ENCODE data around the gene CCDC149.

DNA sequence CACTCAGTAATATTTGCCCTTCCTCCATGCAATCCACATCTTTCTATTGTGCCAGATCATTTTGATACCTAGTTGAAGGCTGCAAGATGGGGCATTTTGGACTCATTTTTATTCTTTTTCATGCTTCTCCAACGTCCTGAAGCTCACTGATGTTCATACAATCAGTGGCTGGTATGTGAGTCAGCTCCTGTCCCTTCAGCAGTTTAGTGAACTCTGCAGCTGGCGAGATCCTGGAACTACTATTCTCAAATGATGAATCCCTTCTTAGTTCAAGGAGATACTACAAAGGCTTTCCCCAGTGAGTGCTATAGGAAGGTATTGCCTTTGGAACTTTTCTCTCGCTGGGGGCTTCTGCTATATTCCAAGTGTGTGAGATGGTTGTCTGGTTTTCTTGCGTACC lies 9.6 kb upstream of the CCDC149 start:
- TF ChIP-seq, protein P1, sequence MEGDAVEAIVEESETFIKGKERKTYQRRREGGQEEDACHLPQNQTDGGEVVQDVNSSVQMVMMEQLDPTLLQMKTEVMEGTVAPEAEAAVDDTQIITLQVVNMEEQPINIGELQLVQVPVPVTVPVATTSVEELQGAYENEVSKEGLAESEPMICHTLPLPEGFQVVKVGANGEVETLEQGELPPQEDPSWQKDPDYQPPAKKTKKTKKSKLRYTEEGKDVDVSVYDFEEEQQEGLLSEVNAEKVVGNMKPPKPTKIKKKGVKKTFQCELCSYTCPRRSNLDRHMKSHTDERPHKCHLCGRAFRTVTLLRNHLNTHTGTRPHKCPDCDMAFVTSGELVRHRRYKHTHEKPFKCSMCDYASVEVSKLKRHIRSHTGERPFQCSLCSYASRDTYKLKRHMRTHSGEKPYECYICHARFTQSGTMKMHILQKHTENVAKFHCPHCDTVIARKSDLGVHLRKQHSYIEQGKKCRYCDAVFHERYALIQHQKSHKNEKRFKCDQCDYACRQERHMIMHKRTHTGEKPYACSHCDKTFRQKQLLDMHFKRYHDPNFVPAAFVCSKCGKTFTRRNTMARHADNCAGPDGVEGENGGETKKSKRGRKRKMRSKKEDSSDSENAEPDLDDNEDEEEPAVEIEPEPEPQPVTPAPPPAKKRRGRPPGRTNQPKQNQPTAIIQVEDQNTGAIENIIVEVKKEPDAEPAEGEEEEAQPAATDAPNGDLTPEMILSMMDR (IDR thresholded peaks at IDR 0.05; ENCODE audit: low read depth, low read length) = no peak
- no peak for TF ChIP-seq EZH2phosphoT487 (IDR thresholded peaks at IDR 0.05; ENCODE audit: low read depth)
